ENCODE results near the gene TBC1D3B. TPM values are rescaled to one million over a fixed set of nuclear protein-coding genes. Genes with fewer than 3 reads are reported as not detected.

The TBC1D3B gene
- total RNA-seq, 2 donors from 2014 or later, result not detected

DNA sequence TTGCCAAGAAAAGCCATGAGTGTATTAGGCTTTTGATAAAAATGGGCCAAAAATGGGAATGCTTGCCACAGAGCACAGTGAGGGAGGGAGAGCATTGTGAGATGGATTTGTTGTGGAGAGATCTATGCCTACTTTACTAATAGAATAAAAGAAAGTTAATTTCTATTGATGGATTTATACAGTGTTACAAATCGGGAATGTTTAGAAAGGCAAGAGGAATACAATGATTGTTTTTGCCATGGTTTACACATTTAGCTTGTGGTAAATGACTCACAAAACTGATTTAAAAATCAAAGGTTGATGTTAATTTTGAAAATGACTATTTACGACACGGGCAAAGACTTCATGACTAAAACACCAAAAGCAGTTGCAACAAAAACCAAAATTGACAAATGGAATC is 56.2 kb downstream of the TBC1D3B start:
- intact Hi-C loops (cut with DNase I), result no loop called here
- no peak overlapping the region for H3K27ac ChIP-seq
- DNase-seq (no peak), ATAC-seq (no peak)
- TF ChIP-seq CTCF (IDR thresholded peaks at IDR 0.05) (no peak), POLR2A (IDR thresholded peaks at IDR 0.05) (no peak)
- H3K27me3 ChIP-seq, result no peaks in the 10 kb centered on the region
- WGBS, 2 donors, result 57 to 65% methylated on average over 3 of the region's 3 CpGs
- H3K4me3 ChIP-seq, result no peak overlapping the region
- H3K36me3 ChIP-seq (replicated peaks in 1 of 2; ENCODE audit: insufficient read depth in 1 of 2, low read depth in 2 of 2), result no peaks in the 10 kb centered on the region
- no peaks in the 10 kb centered on the region for H3K4me1 ChIP-seq
- peaks cover 0 to 6% (median 0%) of the 10 kb centered on the region in 3 donors for H3K9me3 ChIP-seq

GRCh38 chr17:36118477-36119353 is 57.7 kb downstream of the TBC1D3B start:
- Histone ChIP-seq H3K4me1 (no peaks in the 10 kb centered on the region), H3K36me3 (replicated peaks in 1 of 2; ENCODE audit: insufficient read depth in 1 of 2, low read depth in 2 of 2) (no peaks in the 10 kb centered on the region), H3K9me3 (no peaks in the 10 kb centered on the region), H3K4me3 (no peak overlapping the region), H3K27me3 (no peaks in the 10 kb centered on the region), H3K27ac (no peak overlapping the region)
- WGBS, 2 donors, result 81 to 82% methylated on average over 12 of the region's 12 CpGs
- DNase-seq (no peak), ATAC-seq (no peak)
- TF ChIP-seq CTCF (IDR thresholded peaks at IDR 0.05) (no peak), POLR2A (IDR thresholded peaks at IDR 0.05) (no peak)
- intact Hi-C loops (cut with DNase I), result no loop called here

GRCh38 chr17:36117505-36118382 is 58.7 kb downstream of the TBC1D3B start:
- intact Hi-C loops (cut with DNase I), result no loop called here
- H3K9me3 ChIP-seq, result no peaks in the 10 kb centered on the region
- no peaks in the 10 kb centered on the region for H3K4me1 ChIP-seq
- 29 to 35% methylated on average over 5 of the region's 5 CpGs for WGBS, 2 donors
- no peak for ATAC-seq
- TF ChIP-seq CTCF (IDR thresholded peaks at IDR 0.05) (no peak), POLR2A (IDR thresholded peaks at IDR 0.05) (no peak)
- H3K27ac ChIP-seq, result no peak overlapping the region
- no peaks in the 10 kb centered on the region for H3K27me3 ChIP-seq
- DNase-seq, result no peak
- H3K4me3 ChIP-seq, result no peak overlapping the region
- H3K36me3 ChIP-seq (replicated peaks in 1 of 2; ENCODE audit: insufficient read depth in 1 of 2, low read depth in 2 of 2), result no peaks in the 10 kb centered on the region

Other genes starting within 250 kb of the TBC1D3B start
- not detected for gene RDM1, start 245.9 kb downstream of the TBC1D3B start, total RNA-seq
- not detected for gene LYZL6, start 232.9 kb downstream of the TBC1D3B start, total RNA-seq
- gene CCL16, start 195.1 kb downstream of the TBC1D3B start, total RNA-seq, result under 1 TPM in 1 of 2 donors, not detected in 1; 0.78 TPM
- gene CCL14, start 189.9 kb downstream of the TBC1D3B start, total RNA-seq, result 1 to 10 TPM; 6.0 to 9.9 TPM
- gene CCL15, start 175.1 kb downstream of the TBC1D3B start, total RNA-seq, result 1 to 10 TPM in 1 of 2 donors, not detected in 1; 1.0 TPM
- gene CCL23, start 158.7 kb downstream of the TBC1D3B start, total RNA-seq, result 1 to 10 TPM in 1 of 2 donors, not detected in 1; 2.6 TPM
- gene CCL18, start 112.4 kb downstream of the TBC1D3B start, total RNA-seq, result not detected
- not detected for gene CCL3, start 86.5 kb downstream of the TBC1D3B start, total RNA-seq
- not detected for gene CCL4, start 72.8 kb downstream of the TBC1D3B start, total RNA-seq
- gene CCL3L1, start 20.1 kb upstream of the TBC1D3B start, total RNA-seq, result 1 to 10 TPM in 1 of 2 donors, not detected in 1; 2.1 TPM
- not detected for gene CCL4L2, start 34.4 kb upstream of the TBC1D3B start, total RNA-seq
- gene TBC1D3I, start 87.9 kb upstream of the TBC1D3B start, total RNA-seq, result not detected
- not detected for gene TBC1D3G, start 147.2 kb upstream of the TBC1D3B start, total RNA-seq
- not detected for gene TBC1D3H, start 211.8 kb upstream of the TBC1D3B start, total RNA-seq

All from body of pancreas (tissue), 4 donors.